HUDEP-2 (cell line): ENCODE data around the gene PDE6C.

ENCODE experiments used
- DNase-seq, 76 experiments: peaks; one replicate each; lab custom pipeline; 2025; ENCODE audit not compliant: unreplicated experiment in 76 of 76; lab: John Stamatoyannopoulos, UW

PDE6C gene

DNA sequence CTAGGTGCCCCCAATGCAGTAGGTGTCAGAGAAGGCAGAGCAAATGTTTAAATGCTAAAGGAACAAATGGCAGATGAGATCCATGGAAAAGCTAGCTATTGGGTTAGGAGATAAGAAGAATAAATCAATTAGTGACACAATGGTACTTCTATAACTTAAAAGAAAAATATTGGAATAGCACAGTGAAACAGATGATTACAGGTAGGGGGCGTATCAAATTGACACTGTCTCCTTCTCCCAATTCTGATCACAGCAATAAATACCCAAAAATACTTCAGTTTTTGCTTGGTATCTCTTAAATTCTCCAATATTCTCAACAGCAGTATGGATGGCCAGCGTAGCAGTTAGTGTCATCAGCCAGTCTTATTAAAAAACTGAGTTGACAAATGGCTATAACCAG lies 84.9 kb downstream of the PDE6C start:
- DNase-seq = no peak

- peak in 4 of 76 experiments; percentile 9 to 60 (median 38) for DNase-seq
Measured at GRCh38 chr10:93701866-93702209, 89.5 kb downstream of the PDE6C start.

DNA sequence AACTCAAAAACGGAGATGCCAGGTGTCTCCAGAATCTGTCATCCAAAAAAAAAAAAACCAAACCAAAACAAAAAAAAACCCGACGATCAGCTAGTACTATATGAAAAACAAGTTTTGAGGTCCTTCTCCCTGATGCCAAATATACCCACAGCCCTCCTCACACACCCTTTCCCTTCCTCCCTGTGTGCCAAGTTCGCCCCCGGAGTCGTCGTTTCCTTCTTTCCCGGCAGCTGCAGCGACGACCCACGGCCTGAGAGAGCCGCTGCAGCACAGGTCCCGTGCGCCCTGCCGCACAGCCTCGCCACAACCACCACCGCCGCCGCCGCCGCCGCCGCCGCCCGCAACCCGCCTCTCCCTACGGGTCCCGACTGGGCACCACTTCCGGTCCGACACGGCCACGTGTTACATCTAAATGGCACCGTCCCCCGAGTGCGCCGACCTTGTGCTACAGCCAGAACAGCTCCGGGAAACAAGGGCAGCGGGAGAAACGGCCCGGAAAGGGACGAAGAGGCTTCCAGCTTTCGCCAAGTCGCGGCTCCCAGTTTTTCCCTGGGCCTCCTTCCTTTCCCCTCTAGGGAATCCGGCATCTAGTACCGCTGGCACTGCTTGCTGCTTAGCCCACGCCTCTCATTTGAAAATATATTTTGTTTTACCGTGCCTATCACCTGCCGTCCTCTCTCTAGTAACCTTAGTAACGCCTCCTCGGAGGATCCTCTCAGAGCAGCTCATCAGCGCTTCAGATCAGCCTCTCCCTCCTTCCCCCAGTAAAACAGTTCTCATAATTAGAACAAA lies 90.1 kb downstream of the PDE6C start, which contains the start of gene FRA10AC1:
Gene FRA10AC1, minus strand, starts transcription at position 383 of the 792 bp plus-strand sequence. CDS start 2,486 bp downstream, outside the sequence.
- peak; percentile 23 to 91 (median 81) for DNase-seq

DNA sequence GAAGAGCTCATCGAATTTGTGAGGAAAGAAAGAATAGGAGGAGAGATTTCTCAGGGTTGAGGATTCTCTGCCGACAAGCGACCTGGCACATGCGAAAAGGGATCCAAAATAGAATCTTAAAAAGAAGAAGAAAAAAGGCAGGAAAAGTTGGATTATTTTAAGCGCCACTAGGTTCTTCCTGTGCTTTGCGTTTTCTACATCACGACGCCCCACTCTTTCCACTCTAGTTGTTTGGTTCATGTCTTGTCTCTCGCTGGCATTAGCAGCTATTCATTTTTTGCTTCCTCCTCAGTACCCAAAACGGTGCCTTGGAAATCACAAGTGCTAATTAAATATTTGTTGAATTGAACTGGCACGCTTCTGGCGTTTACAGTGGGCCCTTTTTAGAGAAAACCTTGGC lies 90.7 kb downstream of the PDE6C start:
- DNase-seq = no peak

GRCh38 chr10:93703841-93704240 lies 91.5 kb downstream of the PDE6C start:
- DNase-seq = no peak

DNA sequence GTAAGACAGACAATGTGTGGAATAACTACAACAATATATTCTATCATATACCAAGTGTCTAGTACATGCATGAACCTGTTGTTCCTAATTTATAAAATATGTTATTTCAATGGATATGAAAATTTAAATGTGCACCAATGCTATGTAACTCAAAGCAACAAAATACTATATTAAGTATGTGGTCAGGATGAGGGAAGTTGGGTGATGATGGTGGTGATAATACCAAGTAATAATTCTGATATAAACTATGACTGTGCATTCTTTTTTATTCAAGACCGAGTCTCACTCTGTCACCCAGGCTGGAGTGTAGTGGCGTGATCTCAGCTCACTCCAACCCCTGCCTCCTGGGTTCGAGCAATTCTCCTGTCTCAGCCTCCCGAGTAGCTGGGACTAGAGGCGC lies 92.1 kb downstream of the PDE6C start:
- no peak for DNase-seq

DNA sequence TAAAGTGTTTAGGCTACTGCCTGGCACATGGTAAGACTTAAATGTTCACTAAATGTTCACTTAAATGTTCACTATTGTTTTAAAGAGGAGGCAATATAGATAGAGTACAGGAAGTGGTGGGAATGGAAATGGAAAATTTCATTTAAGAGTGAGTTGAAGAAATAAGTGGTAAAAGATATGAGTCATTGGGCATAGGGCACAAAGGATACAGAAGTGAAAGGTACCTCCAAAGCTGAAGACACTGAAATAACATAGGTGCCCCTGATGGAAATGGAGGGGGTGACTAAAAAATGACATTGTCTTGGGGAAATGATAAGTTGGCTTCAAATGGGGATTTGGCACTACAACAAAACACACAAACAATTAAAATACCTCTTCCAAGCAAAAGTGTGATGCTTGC lies 95.3 kb downstream of the PDE6C start:
- DNase-seq = no peak

DNA sequence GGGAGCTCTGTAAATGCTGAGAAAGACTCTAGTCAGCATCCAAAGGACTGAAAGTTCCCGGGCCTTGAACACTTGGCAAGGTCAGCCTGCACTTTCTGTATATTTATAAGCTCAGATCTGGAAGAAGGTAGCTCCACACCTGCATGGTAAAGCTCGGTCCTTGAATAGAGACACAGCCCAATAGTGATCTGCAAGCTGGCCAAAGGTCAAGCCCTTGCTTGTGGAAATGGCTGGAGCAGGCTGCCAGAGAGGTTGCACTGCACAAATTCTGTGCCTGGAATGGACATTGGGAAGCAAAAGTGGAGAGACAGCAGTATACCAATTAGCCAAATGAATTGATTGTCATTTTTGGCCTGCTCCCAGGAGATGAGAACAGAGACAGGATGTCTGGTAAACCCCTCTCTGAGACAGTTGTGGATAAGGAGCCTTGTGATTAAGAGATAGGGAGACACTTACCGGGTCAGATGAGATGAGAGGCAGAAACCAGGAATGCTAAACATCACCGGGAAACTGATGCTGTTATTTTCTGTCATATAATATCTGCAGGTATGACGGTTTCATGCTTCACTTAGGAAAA lies 98.1 kb downstream of the PDE6C start:
- DNase-seq = no peak

DNA sequence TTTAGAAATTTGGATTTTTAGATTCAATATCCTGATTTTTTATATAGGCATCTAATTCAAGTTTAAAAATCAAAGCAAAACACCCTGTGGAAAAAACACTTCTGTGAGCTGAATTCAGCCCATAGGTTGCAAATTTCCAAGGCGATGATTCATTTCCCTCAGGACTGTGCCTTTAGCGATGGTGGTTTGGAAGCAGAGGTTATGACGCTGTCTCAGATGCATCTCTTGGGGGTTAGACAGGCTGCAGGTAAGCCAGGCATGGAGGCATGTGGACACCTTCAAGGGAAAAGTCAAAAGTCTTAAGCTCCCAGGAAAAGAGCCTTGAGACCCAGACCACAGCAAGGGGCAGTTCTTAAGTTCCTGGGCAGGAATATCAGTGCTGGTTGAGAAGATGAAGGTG lies 99.6 kb downstream of the PDE6C start:
- DNase-seq = no peak

GRCh38 chr10:93712593-93712992 lies 100.3 kb downstream of the PDE6C start:
- DNase-seq = no peak

DNA sequence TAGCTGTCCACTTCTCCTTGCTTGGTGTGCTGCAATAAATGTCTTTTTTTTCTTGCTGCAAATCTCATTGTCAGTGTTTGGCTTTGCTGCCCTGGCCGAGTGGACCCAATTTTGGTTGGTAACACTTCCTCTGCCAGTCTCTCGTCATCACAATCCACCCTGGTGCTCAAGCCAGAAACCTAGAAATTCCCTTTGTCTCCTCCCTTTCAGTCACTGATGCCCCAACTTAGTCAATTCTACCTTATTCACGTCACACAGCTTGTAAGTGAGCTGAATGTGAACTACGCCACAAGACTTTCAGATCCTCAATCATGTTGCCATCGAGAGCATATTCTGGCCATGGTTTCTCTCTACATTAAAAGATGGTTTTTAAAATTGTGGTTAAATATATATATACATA lies 103.0 kb downstream of the PDE6C start:
- no peak for DNase-seq
